Measurements from ENCODE around the gene KCNK10.

KCNK10 gene

DNA sequence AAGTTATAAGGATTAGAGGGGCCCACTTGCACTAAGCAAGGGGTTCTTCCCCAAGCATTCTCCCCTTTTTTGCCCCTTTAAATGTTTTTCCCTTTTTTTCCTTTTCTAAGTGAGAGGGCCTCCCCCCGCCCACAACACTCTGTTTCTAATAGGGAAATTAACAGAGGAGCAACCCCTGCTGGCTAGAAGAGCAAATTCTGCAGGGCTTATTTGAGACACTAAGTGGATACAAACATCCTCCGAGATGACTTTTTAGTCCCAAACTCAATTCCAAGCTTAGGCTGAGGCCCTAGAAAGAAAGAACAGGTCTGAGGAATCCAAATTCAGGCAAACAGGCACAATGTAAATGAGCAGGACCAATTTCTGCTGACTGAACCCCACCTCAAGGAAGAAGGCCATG lies 179.3 kb downstream of the KCNK10 start:
- Histone ChIP-seq H3K27me3 (ENCODE audit: insufficient read depth, poor library complexity, severe bottlenecking) (no peaks in the 10 kb centered on the region), H3K27ac (replicated peaks) (no peak overlapping the region), H3K4me3 (replicated peaks; ENCODE audit: insufficient read depth, low read length) (no peak overlapping the region)
- TF ChIP-seq SPI1 (IDR thresholded peaks at IDR 0.05; ENCODE audit: borderline replicate concordance, low read depth) (no peak), CTCF (IDR thresholded peaks at IDR 0.05; ENCODE audit: insufficient read depth, low read length) (no peak), GABPA (IDR thresholded peaks at IDR 0.05; ENCODE audit: low read depth) (no peak), POLR2AphosphoS5 (IDR thresholded peaks at IDR 0.05; ENCODE audit: low read depth) (no peak)
- TF ChIP-seq, protein P1, sequence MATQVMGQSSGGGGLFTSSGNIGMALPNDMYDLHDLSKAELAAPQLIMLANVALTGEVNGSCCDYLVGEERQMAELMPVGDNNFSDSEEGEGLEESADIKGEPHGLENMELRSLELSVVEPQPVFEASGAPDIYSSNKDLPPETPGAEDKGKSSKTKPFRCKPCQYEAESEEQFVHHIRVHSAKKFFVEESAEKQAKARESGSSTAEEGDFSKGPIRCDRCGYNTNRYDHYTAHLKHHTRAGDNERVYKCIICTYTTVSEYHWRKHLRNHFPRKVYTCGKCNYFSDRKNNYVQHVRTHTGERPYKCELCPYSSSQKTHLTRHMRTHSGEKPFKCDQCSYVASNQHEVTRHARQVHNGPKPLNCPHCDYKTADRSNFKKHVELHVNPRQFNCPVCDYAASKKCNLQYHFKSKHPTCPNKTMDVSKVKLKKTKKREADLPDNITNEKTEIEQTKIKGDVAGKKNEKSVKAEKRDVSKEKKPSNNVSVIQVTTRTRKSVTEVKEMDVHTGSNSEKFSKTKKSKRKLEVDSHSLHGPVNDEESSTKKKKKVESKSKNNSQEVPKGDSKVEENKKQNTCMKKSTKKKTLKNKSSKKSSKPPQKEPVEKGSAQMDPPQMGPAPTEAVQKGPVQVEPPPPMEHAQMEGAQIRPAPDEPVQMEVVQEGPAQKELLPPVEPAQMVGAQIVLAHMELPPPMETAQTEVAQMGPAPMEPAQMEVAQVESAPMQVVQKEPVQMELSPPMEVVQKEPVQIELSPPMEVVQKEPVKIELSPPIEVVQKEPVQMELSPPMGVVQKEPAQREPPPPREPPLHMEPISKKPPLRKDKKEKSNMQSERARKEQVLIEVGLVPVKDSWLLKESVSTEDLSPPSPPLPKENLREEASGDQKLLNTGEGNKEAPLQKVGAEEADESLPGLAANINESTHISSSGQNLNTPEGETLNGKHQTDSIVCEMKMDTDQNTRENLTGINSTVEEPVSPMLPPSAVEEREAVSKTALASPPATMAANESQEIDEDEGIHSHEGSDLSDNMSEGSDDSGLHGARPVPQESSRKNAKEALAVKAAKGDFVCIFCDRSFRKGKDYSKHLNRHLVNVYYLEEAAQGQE (IDR thresholded peaks at IDR 0.05; ENCODE audit: insufficient replicate concordance, low read depth) = no peak
- DNase-seq (ENCODE audit: low read depth in 1 of 2, low spot score in 1 of 2) = no peak

DNA sequence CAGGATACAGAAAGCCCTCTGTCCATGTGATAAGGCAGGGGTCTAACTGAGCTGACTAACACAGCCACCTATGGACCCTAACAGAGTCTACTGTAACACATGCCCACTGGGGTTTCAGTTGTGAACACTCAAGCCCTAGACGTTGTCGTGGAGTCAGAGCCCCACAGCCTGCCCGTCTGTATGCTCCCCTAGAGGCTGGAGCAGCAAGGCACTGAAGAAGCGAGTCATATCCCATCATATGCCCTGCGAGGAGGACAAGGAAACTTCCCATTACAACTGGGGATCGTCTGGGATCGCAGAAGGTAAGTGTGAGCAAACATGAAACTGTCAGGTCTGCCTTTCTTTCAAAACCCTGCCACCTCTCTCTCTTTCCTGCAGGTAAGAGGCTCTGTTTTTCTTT lies 180.1 kb downstream of the KCNK10 start:
- DNase-seq (ENCODE audit: low read depth in 1 of 2, low spot score in 1 of 2) = no peak
- TF ChIP-seq, protein P1 (IDR thresholded peaks at IDR 0.05; ENCODE audit: insufficient replicate concordance, low read depth) = no peak
- TF ChIP-seq GABPA (IDR thresholded peaks at IDR 0.05; ENCODE audit: low read depth) (no peak), CTCF (IDR thresholded peaks at IDR 0.05; ENCODE audit: insufficient read depth, low read length) (no peak), POLR2AphosphoS5 (IDR thresholded peaks at IDR 0.05; ENCODE audit: low read depth) (no peak), SPI1 (IDR thresholded peaks at IDR 0.05; ENCODE audit: borderline replicate concordance, low read depth) (no peak)
- Histone ChIP-seq H3K27ac (replicated peaks) (no peak overlapping the region), H3K27me3 (ENCODE audit: insufficient read depth, poor library complexity, severe bottlenecking) (no peaks in the 10 kb centered on the region), H3K4me3 (replicated peaks; ENCODE audit: insufficient read depth, low read length) (no peak overlapping the region)

GRCh38 chr14:88140874-88141273 lies 182.2 kb downstream of the KCNK10 start:
- no peak for TF ChIP-seq POLR2AphosphoS5 (IDR thresholded peaks at IDR 0.05; ENCODE audit: low read depth)
- TF ChIP-seq, protein P1 (IDR thresholded peaks at IDR 0.05; ENCODE audit: insufficient replicate concordance, low read depth) = peak; percentile 62
- H3K27me3 ChIP-seq (ENCODE audit: insufficient read depth, poor library complexity, severe bottlenecking) = no peaks in the 10 kb centered on the region
- no peak for DNase-seq (ENCODE audit: low read depth in 1 of 2, low spot score in 1 of 2)
- H3K27ac ChIP-seq (replicated peaks) = no peak overlapping the region
- no peak overlapping the region for H3K4me3 ChIP-seq (replicated peaks; ENCODE audit: insufficient read depth, low read length)

DNA sequence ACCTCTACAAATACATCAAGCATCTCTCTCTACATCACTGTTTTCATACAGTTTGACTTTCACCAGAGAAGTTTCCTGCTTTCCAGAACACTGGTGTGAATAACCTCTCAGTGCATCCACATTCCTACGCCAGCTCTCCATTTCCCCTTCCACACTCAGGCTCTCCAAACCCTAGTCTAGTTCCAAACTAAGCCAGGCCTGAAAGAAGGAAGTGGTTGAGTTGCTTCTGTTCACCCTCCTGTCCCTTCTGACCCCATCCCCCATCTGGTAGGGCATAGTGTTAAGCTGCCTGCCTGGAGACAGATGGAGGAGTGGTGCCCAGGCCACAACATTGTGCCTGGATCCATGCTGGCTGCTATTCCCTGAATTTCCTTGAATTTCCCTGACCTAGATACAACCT lies 185.7 kb downstream of the KCNK10 start:
- H3K4me3 ChIP-seq (replicated peaks; ENCODE audit: insufficient read depth, low read length) = no peak overlapping the region
- no peaks in the 10 kb centered on the region for H3K27me3 ChIP-seq (ENCODE audit: insufficient read depth, poor library complexity, severe bottlenecking)
- no peak for TF ChIP-seq CTCF (IDR thresholded peaks at IDR 0.05; ENCODE audit: insufficient read depth, low read length)
- peak; percentile 66; the same call in 1 of the 2 replicates for TF ChIP-seq SPI1 (IDR thresholded peaks at IDR 0.05; ENCODE audit: borderline replicate concordance, low read depth)
- DNase-seq (ENCODE audit: low read depth in 1 of 2, low spot score in 1 of 2) = peak in 1 of 2 experiments; percentile 15
- H3K27ac ChIP-seq (replicated peaks) = no peak overlapping the region

All from HL-60 (cell line).